BE2C (cell line): ENCODE results near the gene FXN.

Experiments
- DNase-seq: peaks from one replicate; pipeline ENCODE4 v3.0.0-alpha.2; 2020
- H3K27me3 ChIP-seq: fragments of 250-450 bp; sonication (Bioruptor Pico); 2 replicates; pipeline ENCODE4 v1.5.1; 2020; ENCODE audit warnings: mild to moderate bottlenecking
- H3K36me3 ChIP-seq: fragments of 250-450 bp; sonication (Bioruptor Pico); 2 replicates; pipeline ENCODE4 v1.5.1; 2020; ENCODE audit warnings: mild to moderate bottlenecking
- H3K4me1 ChIP-seq: fragments of 250-450 bp; sonication (Bioruptor Pico); 2 replicates; pipeline ENCODE4 v1.5.1; 2020
- H3K4me3 ChIP-seq: 2 replicates; pipeline ENCODE4 v1.5.1; 2011; ENCODE audit warnings: low read depth, low read length
- H3K9me3 ChIP-seq: fragments of 250-450 bp; sonication (Bioruptor Pico); 2 replicates; pipeline ENCODE4 v1.5.1; 2020
- TF ChIP-seq, protein P1 (sequence below): IDR thresholded peaks from 2 replicates; pipeline ENCODE4 v1.5.1; 2012; ENCODE audit warnings: mild to moderate bottlenecking, low read depth, low read length

Gene FXN

DNA sequence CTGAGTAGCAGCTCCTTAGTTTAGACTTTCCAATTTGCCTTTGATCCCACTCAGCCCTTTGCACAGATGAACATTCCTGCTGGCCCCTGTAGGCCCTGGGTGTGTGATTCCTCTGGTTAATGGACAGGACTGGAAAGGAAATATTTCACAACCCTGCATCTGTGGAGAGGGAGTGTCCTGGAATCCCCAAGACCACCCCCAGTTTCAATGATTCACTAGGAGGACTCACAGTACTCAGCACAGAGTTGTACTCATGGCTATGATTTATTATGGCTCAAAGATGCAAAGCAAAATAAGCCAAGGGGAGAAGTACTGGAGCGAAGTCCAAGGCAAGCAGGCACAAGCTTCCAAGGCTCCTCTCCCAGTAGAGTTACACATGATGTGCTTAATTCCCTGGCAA, 96.1 kb downstream of the FXN start:
- H3K36me3 ChIP-seq = no peaks in the 10 kb centered on the region
- TF ChIP-seq, protein P1, sequence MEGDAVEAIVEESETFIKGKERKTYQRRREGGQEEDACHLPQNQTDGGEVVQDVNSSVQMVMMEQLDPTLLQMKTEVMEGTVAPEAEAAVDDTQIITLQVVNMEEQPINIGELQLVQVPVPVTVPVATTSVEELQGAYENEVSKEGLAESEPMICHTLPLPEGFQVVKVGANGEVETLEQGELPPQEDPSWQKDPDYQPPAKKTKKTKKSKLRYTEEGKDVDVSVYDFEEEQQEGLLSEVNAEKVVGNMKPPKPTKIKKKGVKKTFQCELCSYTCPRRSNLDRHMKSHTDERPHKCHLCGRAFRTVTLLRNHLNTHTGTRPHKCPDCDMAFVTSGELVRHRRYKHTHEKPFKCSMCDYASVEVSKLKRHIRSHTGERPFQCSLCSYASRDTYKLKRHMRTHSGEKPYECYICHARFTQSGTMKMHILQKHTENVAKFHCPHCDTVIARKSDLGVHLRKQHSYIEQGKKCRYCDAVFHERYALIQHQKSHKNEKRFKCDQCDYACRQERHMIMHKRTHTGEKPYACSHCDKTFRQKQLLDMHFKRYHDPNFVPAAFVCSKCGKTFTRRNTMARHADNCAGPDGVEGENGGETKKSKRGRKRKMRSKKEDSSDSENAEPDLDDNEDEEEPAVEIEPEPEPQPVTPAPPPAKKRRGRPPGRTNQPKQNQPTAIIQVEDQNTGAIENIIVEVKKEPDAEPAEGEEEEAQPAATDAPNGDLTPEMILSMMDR = no peak
- H3K4me1 ChIP-seq = no peaks in the 10 kb centered on the region
- no peak for DNase-seq
- H3K27me3 ChIP-seq = no peaks in the 10 kb centered on the region
- H3K9me3 ChIP-seq = no peaks in the 10 kb centered on the region
- H3K4me3 ChIP-seq = no peak overlapping the region

- H3K36me3 ChIP-seq = no peaks in the 10 kb centered on the region
- H3K4me1 ChIP-seq = no peaks in the 10 kb centered on the region
- H3K27me3 ChIP-seq = no peaks in the 10 kb centered on the region
- TF ChIP-seq, protein P1 = no peak
- DNase-seq = no peak
- H3K4me3 ChIP-seq = no peak overlapping the region
- no peaks in the 10 kb centered on the region for H3K9me3 ChIP-seq
These were observed 96.8 kb downstream of the FXN start for GRCh38 chr9:69132361-69132760.

GRCh38 chr9:69134412-69134811, 98.9 kb downstream of the FXN start:
- no peak overlapping the region for H3K4me3 ChIP-seq
- DNase-seq = no peak
- TF ChIP-seq, protein P1 = no peak
- H3K9me3 ChIP-seq = no peaks in the 10 kb centered on the region
- H3K36me3 ChIP-seq = no peaks in the 10 kb centered on the region
- H3K4me1 ChIP-seq = no peaks in the 10 kb centered on the region
- H3K27me3 ChIP-seq = no peaks in the 10 kb centered on the region

- H3K9me3 ChIP-seq = no peaks in the 10 kb centered on the region
These were observed 100.6 kb downstream of the FXN start for GRCh38 chr9:69136185-69136584.

DNA sequence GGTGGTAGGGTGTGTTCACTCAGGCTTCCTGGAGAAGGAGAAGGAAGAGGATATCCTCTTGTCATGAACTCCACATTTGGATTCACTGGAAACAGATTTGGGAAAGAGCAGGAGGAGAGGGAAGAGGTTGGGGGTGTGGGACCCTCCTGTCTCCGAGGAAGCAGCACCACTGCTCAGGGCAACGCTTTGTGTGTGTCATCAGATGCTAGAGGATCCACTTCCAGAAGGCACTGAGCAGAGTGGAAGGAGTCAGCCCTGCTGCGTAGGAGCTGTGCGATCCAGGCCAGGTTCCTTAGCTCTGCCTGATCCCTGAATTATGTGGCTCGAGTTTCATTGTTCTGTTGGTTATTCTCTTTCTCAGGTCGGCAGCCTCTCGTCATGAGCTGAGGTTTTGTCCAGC, 101.2 kb downstream of the FXN start:
- H3K36me3 ChIP-seq = no peaks in the 10 kb centered on the region
- no peak overlapping the region for H3K4me3 ChIP-seq
- H3K27me3 ChIP-seq = no peaks in the 10 kb centered on the region
- no peaks in the 10 kb centered on the region for H3K9me3 ChIP-seq
- TF ChIP-seq, protein P1 = no peak
- H3K4me1 ChIP-seq = no peaks in the 10 kb centered on the region
- no peak for DNase-seq

More at GRCh38 chr9:69136185-69136584, 100.6 kb downstream of the FXN start:
- no peak overlapping the region for H3K4me3 ChIP-seq
- no peaks in the 10 kb centered on the region for H3K4me1 ChIP-seq
- TF ChIP-seq, protein P1 = no peak
- no peaks in the 10 kb centered on the region for H3K36me3 ChIP-seq
- DNase-seq = no peak
- H3K27me3 ChIP-seq = no peaks in the 10 kb centered on the region

DNA sequence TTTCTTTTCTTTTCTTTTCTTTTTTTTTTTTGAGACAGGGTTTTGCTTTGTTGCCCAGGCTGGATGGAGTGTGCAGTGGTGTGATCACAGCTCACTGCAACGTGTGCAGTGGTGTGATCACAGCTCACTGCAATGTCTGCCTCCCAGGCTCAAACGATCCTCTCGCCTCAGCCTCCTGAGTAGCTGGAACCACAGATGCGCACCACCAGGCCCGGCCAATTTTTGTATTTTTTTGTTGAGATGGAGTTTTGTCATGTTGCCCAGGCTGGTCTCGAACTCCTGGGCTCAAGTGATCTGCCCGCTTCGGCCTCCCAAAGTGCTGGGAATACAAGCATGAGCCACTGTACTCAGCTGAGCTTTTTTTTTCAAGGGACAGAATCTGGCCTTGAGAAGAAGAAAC, 101.8 kb downstream of the FXN start:
- no peaks in the 10 kb centered on the region for H3K27me3 ChIP-seq
- DNase-seq = no peak
- H3K36me3 ChIP-seq = no peaks in the 10 kb centered on the region
- H3K4me3 ChIP-seq = no peak overlapping the region
- no peaks in the 10 kb centered on the region for H3K9me3 ChIP-seq
- no peaks in the 10 kb centered on the region for H3K4me1 ChIP-seq
- TF ChIP-seq, protein P1 = no peak
